NK-92 (cell line): Measurements from ENCODE around the gene UBL4A.

Source experiments
- DNase-seq: peaks from one replicate; lab custom pipeline; 2025; ENCODE audit not compliant: unreplicated experiment; lab: John Stamatoyannopoulos, UW

UBL4A gene

GRCh38 chrX:154483325-154483724 is 3.1 kb downstream of the UBL4A start:
- no peak for DNase-seq

- no peak for DNase-seq
These were observed 3.6 kb downstream of the UBL4A start for GRCh38 chrX:154482786-154483185.

GRCh38 chrX:154481911-154482601 is 4.4 kb downstream of the UBL4A start:
- DNase-seq, result no peak

GRCh38 chrX:154481195-154481594 is 5.2 kb downstream of the UBL4A start:
- DNase-seq, result no peak

- no peak for DNase-seq
These were observed 7.4 kb downstream of the UBL4A start, which contains the start of gene LAGE3 for GRCh38 chrX:154478728-154479622. Gene LAGE3 (minus strand): TSS chrX:154479281. CDS start chrX:154478915, 366 bp downstream.

GRCh38 chrX:154477891-154478477 is 8.4 kb downstream of the UBL4A start:
- no peak for DNase-seq

- DNase-seq, result no peak
These were observed 9.6 kb downstream of the UBL4A start for GRCh38 chrX:154476821-154477220.

GRCh38 chrX:154473683-154474082 is 12.7 kb downstream of the UBL4A start:
- no peak for DNase-seq

GRCh38 chrX:154472685-154473632 is 13.5 kb downstream of the UBL4A start:
- no peak for DNase-seq

GRCh38 chrX:154471839-154472684 is 14.4 kb downstream of the UBL4A start:
- no peak for DNase-seq

- no peak for DNase-seq
These were observed 15.4 kb downstream of the UBL4A start for GRCh38 chrX:154470914-154471568.

- DNase-seq, result no peak
These were observed 16.0 kb downstream of the UBL4A start for GRCh38 chrX:154470434-154470833.

- no peak for DNase-seq
These were observed 16.5 kb downstream of the UBL4A start for GRCh38 chrX:154469880-154470279.

GRCh38 chrX:154469114-154469513 is 17.3 kb downstream of the UBL4A start:
- DNase-seq, result no peak

- no peak for DNase-seq
These were observed 18.2 kb downstream of the UBL4A start for GRCh38 chrX:154468217-154468616.

GRCh38 chrX:154467556-154467955 is 18.9 kb downstream of the UBL4A start:
- no peak for DNase-seq

GRCh38 chrX:154466907-154467306 is 19.5 kb downstream of the UBL4A start:
- DNase-seq, result no peak

GRCh38 chrX:154466036-154466435 is 20.4 kb downstream of the UBL4A start:
- DNase-seq, result no peak

GRCh38 chrX:154465601-154466000 is 20.8 kb downstream of the UBL4A start:
- DNase-seq, result no peak
